CD4-positive, alpha-beta T cell treated with Interleukin-10 for 1 hour (primary cell): ENCODE measurements around the gene DLG1.
"Not testable (repeated sequence)": the region's sequence is repeated elsewhere in the genome, so short reads cannot be mapped to it uniquely, and the experiment has no call there.

ENCODE experiments used
- DNase-seq: peaks from one replicate; pipeline ENCODE4 v3.0.0-alpha.2; 2020

The DLG1 gene

GRCh38 chr3:197205675-197206074 lies 92.7 kb downstream of the DLG1 start:
- DNase-seq, result no peak

GRCh38 chr3:197205265-197205664 lies 93.1 kb downstream of the DLG1 start:
- DNase-seq, result no peak

- no peak for DNase-seq
Measured at GRCh38 chr3:197204736-197205135, 93.7 kb downstream of the DLG1 start.

GRCh38 chr3:197203714-197204146 lies 94.7 kb downstream of the DLG1 start:
- DNase-seq, result no peak

- no peak for DNase-seq
Measured at GRCh38 chr3:197202694-197203093, 95.7 kb downstream of the DLG1 start.

- DNase-seq, result no peak
Measured at GRCh38 chr3:197201791-197202452, 96.5 kb downstream of the DLG1 start.

- not testable (repeated sequence) for DNase-seq
Measured at GRCh38 chr3:197200856-197201255, 97.6 kb downstream of the DLG1 start.

GRCh38 chr3:197197334-197197733 lies 101.1 kb downstream of the DLG1 start:
- no peak for DNase-seq

- DNase-seq, result no peak
Measured at GRCh38 chr3:197196192-197196591, 102.2 kb downstream of the DLG1 start.

- no peak for DNase-seq
Measured at GRCh38 chr3:197195326-197195725, 103.1 kb downstream of the DLG1 start.

- not testable (repeated sequence) for DNase-seq
Measured at GRCh38 chr3:197193759-197194158, 104.7 kb downstream of the DLG1 start.

- no peak for DNase-seq
Measured at GRCh38 chr3:197191897-197192296, 106.5 kb downstream of the DLG1 start.

GRCh38 chr3:197189623-197190022 lies 108.8 kb downstream of the DLG1 start:
- no peak for DNase-seq

GRCh38 chr3:197188963-197189362 lies 109.4 kb downstream of the DLG1 start:
- no peak for DNase-seq

GRCh38 chr3:197186887-197187588 lies 111.4 kb downstream of the DLG1 start:
- DNase-seq, result peak; percentile 61

GRCh38 chr3:197183582-197183981 lies 114.8 kb downstream of the DLG1 start:
- no peak for DNase-seq

- no peak for DNase-seq
Measured at GRCh38 chr3:197181741-197182140, 116.7 kb downstream of the DLG1 start.

- no peak for DNase-seq
Measured at GRCh38 chr3:197178998-197179397, 119.4 kb downstream of the DLG1 start.

GRCh38 chr3:197175503-197175902 lies 122.9 kb downstream of the DLG1 start:
- DNase-seq, result no peak

GRCh38 chr3:197174927-197175326 lies 123.5 kb downstream of the DLG1 start:
- DNase-seq, result no peak

- no peak for DNase-seq
Measured at GRCh38 chr3:197173620-197174019, 124.8 kb downstream of the DLG1 start.

GRCh38 chr3:197171481-197172067 lies 126.8 kb downstream of the DLG1 start:
- DNase-seq, result no peak

GRCh38 chr3:197169028-197169427 lies 129.4 kb downstream of the DLG1 start:
- DNase-seq, result no peak

GRCh38 chr3:197168606-197169005 lies 129.8 kb downstream of the DLG1 start:
- DNase-seq, result peak; percentile 34
